Hepatocyte (in vitro differentiated cells): Measurements from ENCODE around the gene PARD3B.

ENCODE experiments used
- CTCF ChIP-seq: fragments of 200-600 bp; sonication (generic); IDR thresholded peaks from 2 replicates; pipeline ENCODE4 v1.5.1; 2016; ENCODE audit warnings: antibody characterized with exemption, mild to moderate bottlenecking; ENCODE audit not compliant: poor library complexity
- EZH2 ChIP-seq: fragments of 200-600 bp; sonication (generic); IDR thresholded peaks from 2 replicates; pipeline ENCODE4 v1.6.1; 2016; ENCODE audit warnings: antibody characterized with exemption, mild to moderate bottlenecking, borderline replicate concordance

- TF ChIP-seq CTCF (no peak), EZH2 (no peak)
Observed at GRCh38 chr2:205580212-205580987, 1035.1 kb downstream of the PARD3B start.
